Ishikawa (cell line): ENCODE measurements around the gene TGFBI.
A peak's percentile ranks its signal among the peaks of the same experiment; 100 is the strongest.

Experiments used
- CEBPB ChIP-seq: IDR thresholded peaks from 2 replicates; pipeline ENCODE4 v1.6.1; 2012
- CREB1 ChIP-seq: IDR thresholded peaks from 2 replicates; pipeline ENCODE4 v1.6.1; 2012; ENCODE audit warnings: low read depth
- EGR1 ChIP-seq: IDR thresholded peaks from 2 replicates; pipeline ENCODE4 v1.6.1; 2012
- EP300 ChIP-seq: IDR thresholded peaks from 2 replicates; pipeline ENCODE4 v1.6.1; 2012; ENCODE audit warnings: borderline replicate concordance
- FOXM1 ChIP-seq: IDR thresholded peaks from 2 replicates; pipeline ENCODE4 v1.6.1; 2012; ENCODE audit warnings: low read depth, borderline replicate concordance
- MAX ChIP-seq: IDR thresholded peaks from 2 replicates; pipeline ENCODE4 v1.6.1; 2012
- NFIC ChIP-seq: IDR thresholded peaks from 2 replicates; pipeline ENCODE4 v1.6.1; 2012
- RAD21 ChIP-seq: IDR thresholded peaks from 2 replicates; pipeline ENCODE4 v1.6.1; 2012; ENCODE audit warnings: low read depth
- REST ChIP-seq: IDR thresholded peaks from 2 replicates; pipeline ENCODE4 v1.6.1; 2012; ENCODE audit warnings: low read depth, mild to moderate bottlenecking
- TAF1 ChIP-seq: IDR thresholded peaks from 2 replicates; pipeline ENCODE4 v1.6.1; 2012; ENCODE audit warnings: low read depth, mild to moderate bottlenecking
- TCF12 ChIP-seq: IDR thresholded peaks from 2 replicates; pipeline ENCODE4 v1.6.1; 2012; ENCODE audit warnings: low read depth
- TEAD4 ChIP-seq: IDR thresholded peaks from 2 replicates; pipeline ENCODE4 v1.6.1; 2012
- USF1 ChIP-seq: IDR thresholded peaks from 2 replicates; pipeline ENCODE4 v1.6.1; 2012
- YY1 ChIP-seq: IDR thresholded peaks from 2 replicates; pipeline ENCODE4 v1.6.1; 2012; ENCODE audit warnings: low read depth
- ZBTB7A ChIP-seq: IDR thresholded peaks from 2 replicates; pipeline ENCODE4 v1.6.1; 2012; ENCODE audit warnings: low read depth

TGFBI gene

GRCh38 chr5:136087961-136088871 is 59.4 kb downstream of the TGFBI start:
- no peak for TF ChIP-seq TAF1
- peak; percentile 71 for TF ChIP-seq MAX
- TF ChIP-seq ZBTB7A: no peak
- TF ChIP-seq TEAD4: no peak
- TF ChIP-seq YY1: no peak
- no peak for TF ChIP-seq CEBPB
- TF ChIP-seq REST: no peak
- no peak for TF ChIP-seq CREB1
- TF ChIP-seq TCF12: no peak
- 0 out of 2 replicates have a peak, but pooled peaks have one; percentile 26 for TF ChIP-seq USF1
- TF ChIP-seq RAD21: no peak
- TF ChIP-seq NFIC: no peak
- TF ChIP-seq EGR1: peak; percentile 89
- TF ChIP-seq FOXM1: no peak
- TF ChIP-seq EP300: no peak

GRCh38 chr5:136089791-136090190 is 61.0 kb downstream of the TGFBI start:
- no peak for TF ChIP-seq CEBPB
- TF ChIP-seq REST: peak; percentile 64

- TF ChIP-seq MAX (no peak), EGR1 (no peak), TAF1 (no peak), CREB1 (no peak), USF1 (no peak), EP300 (no peak), FOXM1 (no peak), RAD21 (no peak), ZBTB7A (no peak), YY1 (no peak), TCF12 (no peak), CEBPB (no peak), TEAD4 (no peak)
Observed at GRCh38 chr5:136090319-136090718, 61.5 kb downstream of the TGFBI start.

GRCh38 chr5:136094189-136094912 is 65.6 kb downstream of the TGFBI start:
- TF ChIP-seq TEAD4 (no peak), NFIC (no peak), YY1 (no peak), USF1 (no peak), FOXM1 (no peak), TAF1 (no peak), ZBTB7A (no peak), EGR1 (no peak), TCF12 (no peak), EP300 (no peak), REST (no peak), RAD21 (no peak), CEBPB (no peak), MAX (no peak), CREB1 (no peak)
